CD4-positive, alpha-beta T cell (primary cell): ENCODE results near the gene PCBP1. TPM values are rescaled to one million over a fixed set of nuclear protein-coding genes. Genes with fewer than 3 reads are reported as not detected.

Source experiments
- ATAC-seq: fragments of 200-7000 bp; cut with Tn5 transposase; one replicate; pipeline ENCODE4 v1.10.0; 2022; ENCODE audit warnings: mild to moderate bottlenecking; ENCODE audit not compliant: poor library complexity
- CTCF ChIA-PET: fragments of 350-600 bp; sonication (Branson Sonifier 250); formaldehyde crosslinking; loops from one replicate; lab custom pipeline; 2021; ENCODE audit warnings: antibody characterized with exemption, inconsistent platforms; lab: Charles Lee
- POLR2A ChIA-PET: fragments of 350-600 bp; sonication (Branson Sonifier 250); formaldehyde crosslinking; loops from one replicate; lab custom pipeline; 2021; ENCODE audit warnings: antibody characterized with exemption, inconsistent platforms; lab: Charles Lee
- DNase-seq, 14 experiments: peaks; one replicate each; pipeline ENCODE4 v3.0.0-alpha.2; 2013 to 2020; ENCODE audit warnings: mixed read lengths in 2 of 14
- H3K27ac ChIP-seq, 2 donors: one replicate each; pipeline versions ENCODE4 v1.5.1 to v1.7.0; 2013; ENCODE audit warnings: low read length in 2 of 2, low read depth in 1 of 2, mild to moderate bottlenecking in 1 of 2
- H3K27me3 ChIP-seq, 2 experiments: 1 replicate in 1 of 2; 2 replicates in 1 of 2; pipeline versions ENCODE4 v1.6.1 to v1.7.0; 2013; ENCODE audit warnings: low read length in 2 of 2, control low read depth in 1 of 2, mild to moderate bottlenecking in 1 of 2, moderate library complexity in 1 of 2; ENCODE audit not compliant: insufficient read depth in 2 of 2, control insufficient read depth in 1 of 2
- H3K36me3 ChIP-seq: one replicate; pipeline ENCODE4 v1.6.1; 2013; ENCODE audit warnings: low read length, control low read depth; ENCODE audit not compliant: insufficient read depth
- H3K4me1 ChIP-seq: one replicate; pipeline ENCODE4 v1.6.1; 2013; ENCODE audit warnings: low read length, control low read depth; ENCODE audit not compliant: insufficient read depth
- H3K4me3 ChIP-seq: one replicate; pipeline ENCODE4 v1.5.1; 2013; ENCODE audit warnings: mild to moderate bottlenecking, low read length, moderate library complexity
- H3K9me3 ChIP-seq, 2 experiments: 1 replicate in 1 of 2; 2 replicates in 1 of 2; pipeline versions ENCODE4 v1.6.1 to v1.7.0; 2013; ENCODE audit warnings: low read length in 2 of 2, mild to moderate bottlenecking in 2 of 2, control low read depth in 1 of 2, moderate library complexity in 1 of 2; ENCODE audit not compliant: control insufficient read depth in 1 of 2, insufficient read depth in 1 of 2
- H3K27ac Mint-ChIP-seq: one replicate; pipeline ENCODE4 v1.8.0; 2020; ENCODE audit warnings: mixed read lengths
- H3K27me3 Mint-ChIP-seq: one replicate; pipeline ENCODE4 v1.8.0; 2021; ENCODE audit warnings: mixed read lengths
- H3K36me3 Mint-ChIP-seq: one replicate; pipeline ENCODE4 v1.8.0; 2021; ENCODE audit warnings: low read depth, mixed read lengths
- H3K4me1 Mint-ChIP-seq: one replicate; pipeline ENCODE4 v1.8.0; 2021; ENCODE audit warnings: low read depth, mixed read lengths
- H3K4me3 Mint-ChIP-seq: one replicate; pipeline ENCODE4 v1.8.0; 2020; ENCODE audit warnings: mild to moderate bottlenecking, mixed read lengths
- H3K9me3 Mint-ChIP-seq: one replicate; pipeline ENCODE4 v1.8.0; 2020; ENCODE audit warnings: mixed read lengths
- intact Hi-C, 2 experiments: fragments of 100-400 bp; cut with DNase I in 1 of 2; cut with micrococcal nuclease in 1 of 2; formaldehyde crosslinking; loops; one replicate each; pipeline versions ENCODE4 v1.15.1 to v1.9.0; 2023 to 2025; cut with DNase I, micrococcal nuclease
- total RNA-seq, 174 experiments: library from RNA in 2 of 174; stranded (reverse) in 2 of 174; gene quantifications; one replicate each; pipeline ENCODE4 v1.2.3 and lab custom pipeline; 2021 to 2026
- TF ChIP-seq, protein P1 (sequence below): fragments of 200-600 bp; IDR thresholded peaks from one replicate; pipeline ENCODE4 v1.8.0; 2022; ENCODE audit warnings: antibody characterized with exemption, mild to moderate bottlenecking

PCBP1 gene
- total RNA-seq, 2 experiments from 2014 or later: 228 to 233 TPM

DNA sequence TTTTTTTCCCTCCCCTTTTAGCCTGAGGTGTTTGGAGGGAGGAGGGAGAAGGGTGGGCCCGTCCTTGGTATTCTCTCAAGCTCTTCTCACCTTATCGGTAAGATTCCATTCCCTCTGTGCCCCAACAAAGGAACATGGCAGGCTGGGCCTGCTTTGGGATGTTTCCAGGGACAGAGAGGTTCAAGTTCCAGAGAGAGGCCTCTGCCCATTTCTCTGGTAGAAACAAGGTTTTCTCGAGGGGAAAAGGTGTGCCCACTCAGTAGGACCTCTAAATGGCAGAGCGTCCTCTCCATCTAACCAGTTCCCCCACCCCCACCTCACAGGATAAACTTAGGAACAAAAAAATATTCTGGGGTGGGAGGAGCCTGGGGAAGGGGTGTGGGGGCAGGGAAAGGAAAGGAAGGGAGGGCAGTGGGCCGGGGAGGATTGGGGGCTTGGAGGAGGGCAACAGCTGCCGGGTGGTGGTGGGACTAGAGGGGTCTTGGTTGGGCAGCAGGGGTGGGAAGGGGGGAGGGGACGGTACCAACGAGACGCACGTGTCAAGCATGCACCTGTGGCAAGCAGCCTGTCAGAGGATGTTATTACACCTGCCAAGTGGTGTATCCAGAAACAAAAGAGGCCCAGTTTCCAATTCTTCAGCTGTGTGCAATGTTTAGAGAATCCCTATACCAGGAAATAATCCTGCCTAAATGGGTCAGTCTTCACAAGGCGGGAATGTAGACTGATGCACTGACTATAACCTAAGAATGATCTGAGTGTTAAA lies 2.1 kb downstream of the PCBP1 start:
- Mint-ChIP-seq H3K27ac (peak overlapping the region; percentile 100), H3K27me3 (peaks cover 4% of the 10 kb centered on the region), H3K4me1 (peaks cover 74% of the 10 kb centered on the region), H3K4me3 (peak overlapping the region; percentile 92), H3K36me3 (peaks cover 60% of the 10 kb centered on the region), H3K9me3 (no peaks in the 10 kb centered on the region)
- DNase-seq (peak in 6 of 14 experiments; percentile 16 to 54 (median 48)), ATAC-seq (no peak)
- intact Hi-C loops: loop anchor here in 1 of 2 experiments (5.0 kb wide), 1 partner anchor 103 kb away; the partner anchor contains the start of gene C2orf42
- peaks cover 70% of the 10 kb centered on the region for H3K4me1 ChIP-seq
- CTCF ChIA-PET: interaction anchor here (1.0 to 6.3 kb wide), 4 partner anchors 20 to 53 kb away, joined by 3 to 47 read pairs (median 5); no protein-coding TSS in a partner anchor
- TF ChIP-seq, protein P1, sequence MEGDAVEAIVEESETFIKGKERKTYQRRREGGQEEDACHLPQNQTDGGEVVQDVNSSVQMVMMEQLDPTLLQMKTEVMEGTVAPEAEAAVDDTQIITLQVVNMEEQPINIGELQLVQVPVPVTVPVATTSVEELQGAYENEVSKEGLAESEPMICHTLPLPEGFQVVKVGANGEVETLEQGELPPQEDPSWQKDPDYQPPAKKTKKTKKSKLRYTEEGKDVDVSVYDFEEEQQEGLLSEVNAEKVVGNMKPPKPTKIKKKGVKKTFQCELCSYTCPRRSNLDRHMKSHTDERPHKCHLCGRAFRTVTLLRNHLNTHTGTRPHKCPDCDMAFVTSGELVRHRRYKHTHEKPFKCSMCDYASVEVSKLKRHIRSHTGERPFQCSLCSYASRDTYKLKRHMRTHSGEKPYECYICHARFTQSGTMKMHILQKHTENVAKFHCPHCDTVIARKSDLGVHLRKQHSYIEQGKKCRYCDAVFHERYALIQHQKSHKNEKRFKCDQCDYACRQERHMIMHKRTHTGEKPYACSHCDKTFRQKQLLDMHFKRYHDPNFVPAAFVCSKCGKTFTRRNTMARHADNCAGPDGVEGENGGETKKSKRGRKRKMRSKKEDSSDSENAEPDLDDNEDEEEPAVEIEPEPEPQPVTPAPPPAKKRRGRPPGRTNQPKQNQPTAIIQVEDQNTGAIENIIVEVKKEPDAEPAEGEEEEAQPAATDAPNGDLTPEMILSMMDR: no peak
- no peaks in the 10 kb centered on the region for H3K27me3 ChIP-seq
- H3K4me3 ChIP-seq: peak overlapping the region; percentile 66
- POLR2A ChIA-PET: interaction anchor here (0.6 to 15.0 kb wide), 15 partner anchors 15 to 445 kb away, joined by 3 to 932 read pairs (median 7); partner anchors contain the start of genes C2orf42, GMCL1, MXD1 and SNRPG
- no peaks in the 10 kb centered on the region for H3K9me3 ChIP-seq
- peaks cover 23% of the 10 kb centered on the region for H3K36me3 ChIP-seq
- H3K27ac ChIP-seq: peak overlapping the region; percentile 84 to 100

- peak overlapping the region; percentile 84 to 100 for H3K27ac ChIP-seq
- H3K27me3 ChIP-seq: no peaks in the 10 kb centered on the region
- intact Hi-C loops: loop anchor here (1.0 to 5.0 kb wide), 2 partner anchors 32 to 102 kb away; partner anchors contain the start of gene C2orf42 (in 1 of the 2)
- H3K4me1 Mint-ChIP-seq: peaks cover 75% of the 10 kb centered on the region
- H3K4me3 ChIP-seq: peak overlapping the region; percentile 66
- H3K36me3 Mint-ChIP-seq: peaks cover 56% of the 10 kb centered on the region
- POLR2A ChIA-PET: interaction anchor here (1.2 to 15.0 kb wide), 9 partner anchors 15 to 204 kb away, joined by 3 to 932 read pairs (median 110); partner anchors contain the start of genes C2orf42, MXD1 and SNRPG
- peaks cover 4% of the 10 kb centered on the region for H3K27me3 Mint-ChIP-seq
- CTCF ChIA-PET: interaction anchor here (0.6 to 1.0 kb wide), 2 partner anchors 45 to 408 kb away, joined by 3 read pairs; no protein-coding TSS in a partner anchor
- H3K27ac Mint-ChIP-seq: peak overlapping the region; percentile 100
- H3K9me3 Mint-ChIP-seq: no peaks in the 10 kb centered on the region
- peaks cover 71% of the 10 kb centered on the region for H3K4me1 ChIP-seq
- DNase-seq (peak in 1 of 14 experiments; percentile 28), ATAC-seq (no peak)
- TF ChIP-seq, protein P1: no peak
- H3K4me3 Mint-ChIP-seq: peak overlapping the region; percentile 92
- peaks cover 23% of the 10 kb centered on the region for H3K36me3 ChIP-seq
- no peaks in the 10 kb centered on the region for H3K9me3 ChIP-seq
Observed at GRCh38 chr2:70089983-70090525, 2.8 kb downstream of the PCBP1 start.

- POLR2A ChIA-PET: interaction anchor here (0.7 to 15.0 kb wide), 8 partner anchors 14 to 176 kb away, joined by 3 to 932 read pairs (median 12); partner anchors contain the start of genes C2orf42 and MXD1
- Histone ChIP-seq H3K27me3 (no peaks in the 10 kb centered on the region), H3K9me3 (no peaks in the 10 kb centered on the region), H3K36me3 (peaks cover 23% of the 10 kb centered on the region), H3K4me3 (no peak overlapping the region), H3K4me1 (peaks cover 71% of the 10 kb centered on the region), H3K27ac (peak overlapping the region; percentile 84 to 100)
- TF ChIP-seq, protein P1: no peak
- H3K4me1 Mint-ChIP-seq: peaks cover 75% of the 10 kb centered on the region
- H3K9me3 Mint-ChIP-seq: no peaks in the 10 kb centered on the region
- H3K4me3 Mint-ChIP-seq: peak overlapping the region; percentile 92
- CTCF ChIA-PET: interaction anchor here (0.6 to 2.2 kb wide), 4 partner anchors 20 to 407 kb away, joined by 3 to 8 read pairs (median 4); no protein-coding TSS in a partner anchor
- ATAC-seq: no peak
- peaks cover 48% of the 10 kb centered on the region for H3K36me3 Mint-ChIP-seq
- peaks cover 4% of the 10 kb centered on the region for H3K27me3 Mint-ChIP-seq
- intact Hi-C loops: loop anchor here in 1 of 2 experiments (1.0 kb wide), 1 partner anchor 31 kb away; no protein-coding TSS in a partner anchor
- H3K27ac Mint-ChIP-seq: peak overlapping the region; percentile 100
- DNase-seq: no peak
Observed at GRCh38 chr2:70090706-70091334, 3.5 kb downstream of the PCBP1 start.
